ENCODE measurements around the gene RASA3. TPM values are rescaled to one million over a fixed set of nuclear protein-coding genes. Genes with fewer than 3 reads are reported as not detected.

Gene RASA3
- total RNA-seq, 1 donor from 2014 or later = 14.6 TPM

DNA sequence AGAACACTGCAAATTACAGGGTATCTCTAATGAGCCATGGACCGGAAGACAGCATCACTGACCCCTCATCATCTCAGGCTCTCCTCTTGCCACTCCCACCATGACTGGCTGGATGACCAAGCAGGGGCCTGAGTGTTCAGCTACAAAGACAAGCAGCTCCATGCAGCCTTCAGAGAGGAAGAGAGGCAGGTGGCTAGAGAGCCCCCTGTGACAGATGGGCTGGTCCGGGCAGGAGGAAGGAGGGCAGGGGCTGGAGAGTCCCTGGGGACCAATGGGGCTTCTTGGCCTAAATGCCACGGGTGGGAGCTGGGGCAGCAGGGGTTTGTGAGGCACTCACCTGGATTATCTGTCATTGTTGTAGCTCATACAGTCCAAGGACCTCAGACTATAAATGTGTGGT lies 12.8 kb upstream of the RASA3 start:
- DNase-seq (ENCODE audit: low spot score in 2 of 2, unreplicated experiment in 2 of 2) = no peak
- Mint-ChIP-seq H3K36me3 (no peaks in the 10 kb centered on the region), H3K9me3 (no peaks in the 10 kb centered on the region), H3K27me3 (ENCODE audit: low read depth) (peaks cover 2% of the 10 kb centered on the region), H3K27ac (no peak overlapping the region), H3K4me3 (no peak overlapping the region), H3K4me1 (no peaks in the 10 kb centered on the region)
- TF ChIP-seq, protein P1, sequence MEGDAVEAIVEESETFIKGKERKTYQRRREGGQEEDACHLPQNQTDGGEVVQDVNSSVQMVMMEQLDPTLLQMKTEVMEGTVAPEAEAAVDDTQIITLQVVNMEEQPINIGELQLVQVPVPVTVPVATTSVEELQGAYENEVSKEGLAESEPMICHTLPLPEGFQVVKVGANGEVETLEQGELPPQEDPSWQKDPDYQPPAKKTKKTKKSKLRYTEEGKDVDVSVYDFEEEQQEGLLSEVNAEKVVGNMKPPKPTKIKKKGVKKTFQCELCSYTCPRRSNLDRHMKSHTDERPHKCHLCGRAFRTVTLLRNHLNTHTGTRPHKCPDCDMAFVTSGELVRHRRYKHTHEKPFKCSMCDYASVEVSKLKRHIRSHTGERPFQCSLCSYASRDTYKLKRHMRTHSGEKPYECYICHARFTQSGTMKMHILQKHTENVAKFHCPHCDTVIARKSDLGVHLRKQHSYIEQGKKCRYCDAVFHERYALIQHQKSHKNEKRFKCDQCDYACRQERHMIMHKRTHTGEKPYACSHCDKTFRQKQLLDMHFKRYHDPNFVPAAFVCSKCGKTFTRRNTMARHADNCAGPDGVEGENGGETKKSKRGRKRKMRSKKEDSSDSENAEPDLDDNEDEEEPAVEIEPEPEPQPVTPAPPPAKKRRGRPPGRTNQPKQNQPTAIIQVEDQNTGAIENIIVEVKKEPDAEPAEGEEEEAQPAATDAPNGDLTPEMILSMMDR (IDR thresholded peaks at IDR 0.05; ENCODE audit: unreplicated experiment) = no peak

DNA sequence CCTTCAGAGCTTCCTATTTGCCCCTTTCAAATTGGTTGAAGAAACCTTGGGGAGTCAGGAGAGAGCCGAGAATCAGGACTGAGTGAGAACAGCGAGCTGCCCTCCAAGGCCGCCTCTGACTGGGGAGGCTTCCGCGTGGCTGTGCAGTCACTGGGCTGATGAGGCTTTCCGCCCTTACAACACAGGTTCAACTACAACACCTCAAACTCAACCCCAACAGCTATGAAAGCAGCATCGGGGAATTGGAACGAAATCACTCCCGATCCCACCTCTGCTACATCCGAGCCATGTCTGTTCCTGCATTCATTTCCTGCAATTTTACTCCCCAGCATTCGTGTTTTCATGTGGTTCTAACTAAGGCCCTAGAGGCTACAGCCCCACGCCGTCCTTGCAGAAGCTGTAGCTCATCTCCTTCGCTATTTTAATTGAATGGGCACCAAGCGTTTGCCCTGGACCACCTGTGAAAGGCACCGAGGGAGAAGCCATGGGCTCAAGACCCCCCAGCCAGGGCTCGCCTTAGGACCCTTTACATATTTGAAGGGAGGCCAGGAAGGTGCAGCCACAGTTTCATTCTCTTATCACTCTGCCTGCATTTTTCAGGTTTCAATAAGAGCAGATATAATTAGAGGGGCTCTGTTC lies 12.3 kb upstream of the RASA3 start:
- Mint-ChIP-seq H3K4me3 (no peak overlapping the region), H3K9me3 (no peaks in the 10 kb centered on the region), H3K27ac (no peak overlapping the region), H3K4me1 (no peaks in the 10 kb centered on the region), H3K36me3 (no peaks in the 10 kb centered on the region), H3K27me3 (ENCODE audit: low read depth) (peaks cover 2% of the 10 kb centered on the region)
- TF ChIP-seq, protein P1 (IDR thresholded peaks at IDR 0.05; ENCODE audit: unreplicated experiment) = no peak
- DNase-seq (ENCODE audit: low spot score in 2 of 2, unreplicated experiment in 2 of 2) = no peak

DNA sequence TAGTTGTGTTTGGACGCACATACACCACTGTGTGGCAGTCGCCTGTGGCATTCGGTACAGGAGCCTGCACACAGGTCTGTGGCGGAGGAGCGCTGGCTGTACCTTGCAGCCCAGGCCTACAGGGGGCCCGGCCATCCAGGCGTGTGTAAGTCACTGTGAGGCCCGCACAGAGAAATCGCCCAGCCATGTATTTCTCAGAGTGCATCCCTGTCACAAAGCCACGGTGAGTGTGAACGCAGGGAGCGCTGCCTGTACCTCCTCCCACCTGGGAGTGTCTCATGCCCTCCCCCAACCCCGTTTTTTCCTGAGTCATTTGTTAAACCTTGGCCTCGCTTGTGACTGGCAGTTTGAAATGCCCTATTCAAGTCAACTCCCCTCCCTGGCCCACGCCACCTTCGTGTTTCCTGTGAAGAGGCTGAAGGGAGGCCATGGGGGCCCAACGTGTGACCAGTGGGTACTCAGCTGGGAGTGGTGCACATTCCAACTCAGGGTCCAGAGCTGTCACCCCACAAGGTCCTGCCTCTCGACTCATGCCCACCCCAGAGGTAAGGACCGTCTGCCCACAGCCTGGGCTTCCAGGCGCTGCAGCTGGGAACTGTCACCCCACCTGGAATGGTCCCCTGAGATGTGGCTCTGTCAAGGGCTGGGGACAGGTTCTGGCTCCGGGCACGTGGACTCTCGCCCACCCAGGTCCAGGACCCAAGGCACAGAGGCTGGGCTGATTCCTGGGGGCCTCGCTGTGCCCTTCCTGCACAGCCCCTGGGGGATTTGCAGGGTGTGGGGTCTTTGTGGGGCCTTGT lies 11.6 kb upstream of the RASA3 start:
- TF ChIP-seq, protein P1 (IDR thresholded peaks at IDR 0.05; ENCODE audit: unreplicated experiment) = no peak
- H3K9me3 Mint-ChIP-seq = no peaks in the 10 kb centered on the region
- H3K27ac Mint-ChIP-seq = no peak overlapping the region
- no peaks in the 10 kb centered on the region for H3K4me1 Mint-ChIP-seq
- DNase-seq (ENCODE audit: low spot score in 2 of 2, unreplicated experiment in 2 of 2) = no peak
- H3K27me3 Mint-ChIP-seq (ENCODE audit: low read depth) = peaks cover 2% of the 10 kb centered on the region
- no peaks in the 10 kb centered on the region for H3K36me3 Mint-ChIP-seq
- no peak overlapping the region for H3K4me3 Mint-ChIP-seq

DNA sequence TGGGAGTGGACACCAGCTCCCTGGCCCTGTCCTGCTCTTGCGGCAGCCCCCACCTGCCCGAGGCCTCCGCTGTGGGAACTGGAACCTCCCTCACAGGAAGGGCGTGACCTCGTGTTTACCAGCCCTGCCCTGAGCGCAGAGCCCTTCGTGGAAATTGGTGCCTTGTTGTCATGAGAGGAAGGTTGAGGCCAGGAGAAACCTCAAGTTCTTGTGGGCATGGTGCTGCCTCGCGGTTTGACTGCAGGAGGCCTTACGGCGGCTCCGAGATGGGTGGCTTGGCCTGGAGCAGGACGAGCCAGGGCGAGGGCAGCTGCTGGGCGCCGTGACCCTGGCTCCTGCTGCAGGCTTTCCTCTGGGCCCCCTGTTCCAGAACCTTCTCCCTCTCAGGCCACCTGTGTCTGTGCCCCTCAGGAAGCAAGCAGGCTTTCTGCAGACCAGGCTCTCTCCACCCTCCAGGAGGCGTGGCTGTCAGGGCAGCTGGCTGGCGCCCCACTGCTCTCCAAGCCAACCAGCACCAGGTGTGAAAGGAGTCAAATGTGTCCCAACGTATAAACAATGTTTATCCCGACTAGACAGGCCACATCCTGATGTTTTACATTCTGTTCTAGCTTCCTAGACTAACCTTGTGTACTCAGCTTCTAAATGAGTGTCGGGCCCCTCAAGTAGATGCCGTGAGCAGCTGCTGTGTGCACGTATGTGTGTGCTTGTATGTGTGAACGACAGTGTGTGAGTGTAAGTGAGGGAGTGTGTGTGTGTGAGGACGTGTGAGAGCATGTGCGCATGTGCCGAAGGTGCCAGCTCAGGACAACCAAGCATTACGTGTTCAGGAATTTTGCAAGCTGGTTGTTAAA lies 10.4 kb upstream of the RASA3 start:
- Mint-ChIP-seq H3K9me3 (no peaks in the 10 kb centered on the region), H3K4me1 (no peaks in the 10 kb centered on the region), H3K27me3 (ENCODE audit: low read depth) (peaks cover under 1% of the 10 kb centered on the region), H3K4me3 (no peak overlapping the region), H3K27ac (no peak overlapping the region), H3K36me3 (no peaks in the 10 kb centered on the region)
- DNase-seq (ENCODE audit: low spot score in 2 of 2, unreplicated experiment in 2 of 2) = no peak
- TF ChIP-seq, protein P1 (IDR thresholded peaks at IDR 0.05; ENCODE audit: unreplicated experiment) = no peak

DNA sequence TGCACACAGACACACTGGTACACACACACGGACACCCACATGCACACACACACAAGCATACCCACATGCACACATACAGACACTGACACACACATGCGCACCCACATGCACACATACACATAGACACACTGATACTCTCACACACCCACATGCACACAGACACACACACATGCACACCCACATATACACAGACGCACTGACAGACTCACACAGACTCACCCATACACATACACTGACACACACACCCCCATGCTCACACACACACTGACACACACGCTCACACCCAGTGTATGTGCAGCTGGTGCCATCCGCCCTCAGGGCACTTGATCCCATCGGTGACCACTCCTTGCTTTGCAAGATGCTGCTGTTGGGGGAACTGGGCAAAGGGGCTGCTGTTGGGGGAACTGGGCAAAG lies 9.7 kb upstream of the RASA3 start:
- TF ChIP-seq, protein P1 (IDR thresholded peaks at IDR 0.05; ENCODE audit: unreplicated experiment) = no peak
- DNase-seq (ENCODE audit: low spot score in 2 of 2, unreplicated experiment in 2 of 2) = peak in 1 of 2 experiments; percentile 36
- Mint-ChIP-seq H3K4me3 (no peak overlapping the region), H3K4me1 (no peaks in the 10 kb centered on the region), H3K27ac (no peak overlapping the region), H3K9me3 (no peaks in the 10 kb centered on the region), H3K27me3 (ENCODE audit: low read depth) (no peaks in the 10 kb centered on the region), H3K36me3 (no peaks in the 10 kb centered on the region)
